Heart left ventricle (tissue), 16 donors: ENCODE results near the gene SCN5A. TPM values are rescaled to one million over a fixed set of nuclear protein-coding genes. Genes with fewer than 3 reads are reported as not detected.

Source experiments
- ATAC-seq, 4 donors: fragments of 200-7000 bp; cut with Tn5 transposase; one replicate each; pipeline ENCODE4 v1.9.1; 2020 to 2022; ENCODE audit warnings: moderate library complexity in 4 of 4, mild to moderate bottlenecking in 3 of 4, moderate number of reproducible peaks in 1 of 4
- DNase-seq, 5 donors: peaks; one replicate each; pipeline ENCODE4 v3.0.0-alpha.2; 2020
- H3K27ac ChIP-seq, 12 donors: fragments of 200-600 bp; sonication (generic) in 4 of 12; one replicate each; pipeline versions ENCODE4 v1.5.0 to v1.8.0; 2016 to 2022; ENCODE audit warnings: mild to moderate bottlenecking in 2 of 12
- H3K27me3 ChIP-seq, 9 donors: fragments of 200-600 bp; sonication (generic) in 2 of 9; one replicate each; pipeline versions ENCODE4 v1.5.1 to v1.8.0; 2016 to 2022; ENCODE audit warnings: mild to moderate bottlenecking in 3 of 9
- H3K36me3 ChIP-seq, 9 donors: fragments of 200-600 bp; sonication (generic) in 2 of 9; one replicate each; pipeline versions ENCODE4 v1.5.0 to v1.8.0; 2018 to 2022; ENCODE audit warnings: mild to moderate bottlenecking in 2 of 9
- H3K4me1 ChIP-seq, 12 donors: fragments of 200-600 bp; sonication (generic) in 4 of 12; one replicate each; pipeline versions ENCODE4 v1.5.0 to v1.8.0; 2016 to 2022; ENCODE audit warnings: mild to moderate bottlenecking in 3 of 12
- H3K4me3 ChIP-seq, 12 donors: fragments of 200-600 bp; sonication (generic) in 4 of 12; one replicate each; pipeline versions ENCODE4 v1.5.0 to v1.8.0; 2017 to 2022; ENCODE audit warnings: mild to moderate bottlenecking in 9 of 12, moderate library complexity in 4 of 12
- H3K9me3 ChIP-seq, 12 donors: fragments of 200-600 bp; sonication (generic) in 4 of 12; one replicate each; pipeline versions ENCODE4 v1.5.0 to v1.8.0; 2016 to 2022; ENCODE audit warnings: mild to moderate bottlenecking in 1 of 12
- CTCF ChIP-seq, 12 donors: fragments of 200-600 bp; sonication (generic) in 4 of 12; IDR thresholded peaks; one replicate each; pipeline versions ENCODE4 v1.5.0 to v1.8.0; 2018 to 2022; ENCODE audit warnings: antibody characterized with exemption in 12 of 12, mild to moderate bottlenecking in 5 of 12
- POLR2A ChIP-seq, 2 donors: fragments of 450-650 bp; IDR thresholded peaks; one replicate each; pipeline ENCODE4 v1.6.1; 2017; ENCODE audit warnings: antibody characterized with exemption in 2 of 2, mild to moderate bottlenecking in 2 of 2, moderate library complexity in 2 of 2
- WGBS, 4 donors: extraction: QIAGEN DNeasy Blood & Tissue Kit in 2 of 4; methylation state at CpG; one replicate each; pipeline versions ENCODE4 v1.1.5 to v1.1.7; 2013 to 2018; 5-methylcytosine and 5-hydroxymethylcytosine counted together
- intact Hi-C, 10 donors: fragments of 100-400 bp; cut with DNase I; formaldehyde crosslinking; loops; one replicate each; pipeline versions ENCODE4 v1.11.1 to v1.14.2; 2022
- polyA plus RNA-seq, 2 donors: library from polyadenylated mRNA; stranded (reverse); fragments of 200-250 nt; gene quantifications; one replicate each; pipeline ENCODE4 v1.2.3, GENCODE V29; 2013
- total RNA-seq, 9 donors: library from RNA; depleted of rRNA in 2 of 9; stranded (reverse); fragments of >200 nt in 2 of 9; fragmentation: NEBNext Ultra II Directional in 3 of 9; extraction: Animal tissue kit (Norgen Biotek cat#: 25700) in 3 of 9; gene quantifications; one replicate each; pipeline versions ENCODE4 v1.1.0 to v1.2.4, GENCODE V29; 2016 to 2023
- donor health status: ischemic (EF 13 %, LVEDD 7.1; RV severe dilation, severe dysfunction).
- donor health status: healthy with polysubstance abuse.
- donor health status: DM: no; HTN: yes; CAD: no.
- donor health status: DM: no; HTN: no; CAD: no.
- donor health status: ischemic (EF 25% LVEDD 6.9; RV normal size, moderate dysfunction).
- donor health status: ischemic (EF 25% LVEDD 5.7; RV mildly dilated, moderate dysfunction).
- donor health status: healthy.
- donor health status: DM: yes; HTN: yes; CAD: no.
- donor health status: ischemic (EF 35%, LVEDD 5.7; RV mildly dilated, moderate dysfunction).
- donor health status: nonischemic (EF 11% LVEDD 7.7; RV severe dilation, severe dysfunction).
- donor health status: DM: yes; HTN: yes; CAD: no.
- donor health status: PGD.
- donor health status: ischemic (EF 29% LVEDD 5.4; RV normal size, mild dysfunction).
- donor health status: nonischemic (EF 23%, LVEDD 6.1; RV moderate dilation, normal function).

SCN5A gene
- total and polyA plus RNA-seq, 11 donors = 88.4 to 242 (median 173) TPM

GRCh38 chr3:38684546-38684945, 35.1 kb upstream of the SCN5A start:
- no peak overlapping the region for H3K4me3 ChIP-seq
- no peaks in the 10 kb centered on the region for H3K27me3 ChIP-seq
- WGBS, 4 donors = 51 to 64% (median 58%) methylated on average over 5 of the region's 5 CpGs
- ATAC-seq (no peak), DNase-seq (no peak)
- intact Hi-C loops = loop anchor here in 4 of 10 donors (10.0 kb wide), 1 partner anchor 160 kb away; no protein-coding TSS in a partner anchor
- H3K9me3 ChIP-seq = no peaks in the 10 kb centered on the region
- no peaks in the 10 kb centered on the region for H3K36me3 ChIP-seq
- no peak overlapping the region for H3K27ac ChIP-seq
- TF ChIP-seq CTCF (IDR thresholded peaks at IDR 0.05) = no peak
- TF ChIP-seq POLR2A (IDR thresholded peaks at IDR 0.05) = no peak
- H3K4me1 ChIP-seq = no peaks in the 10 kb centered on the region

- peaks cover 0 to 10% (median 0%) of the 10 kb centered on the region in 12 donors for H3K9me3 ChIP-seq
- H3K4me1 ChIP-seq = no peaks in the 10 kb centered on the region
- no peak for TF ChIP-seq POLR2A (IDR thresholded peaks at IDR 0.05)
- no peak overlapping the region for H3K4me3 ChIP-seq
- no peak overlapping the region for H3K27ac ChIP-seq
- H3K27me3 ChIP-seq = peaks cover 0 to 4% (median 0%) of the 10 kb centered on the region in 9 donors
- no peak for DNase-seq
- no peaks in the 10 kb centered on the region for H3K36me3 ChIP-seq
- intact Hi-C loops = no loop called here
- ATAC-seq = no peak
- WGBS, 4 donors = 23 to 43% (median 32%) methylated on average over 4 of the region's 4 CpGs
Measured at GRCh38 chr3:38669668-38670067, 20.2 kb upstream of the SCN5A start.

- DNase-seq (no peak), ATAC-seq (peak in 2 of 4 donors; percentile 24 to 49)
- H3K4me3 ChIP-seq = no peak overlapping the region
- peak in 4 of 12 donors; percentile 20 to 30 (median 21) for TF ChIP-seq CTCF (IDR thresholded peaks at IDR 0.05)
- TF ChIP-seq POLR2A (IDR thresholded peaks at IDR 0.05) = no peak
- H3K9me3 ChIP-seq = peaks cover 0 to 28% (median 5%) of the 10 kb centered on the region in 12 donors
- H3K27me3 ChIP-seq = peaks cover 0 to 27% (median 5%) of the 10 kb centered on the region in 9 donors
- WGBS, 4 donors = 32 to 44% (median 40%) methylated on average over 4 of the region's 4 CpGs
- H3K27ac ChIP-seq = no peak overlapping the region
- intact Hi-C loops = no loop called here
- no peaks in the 10 kb centered on the region for H3K36me3 ChIP-seq
- H3K4me1 ChIP-seq = no peaks in the 10 kb centered on the region
Measured at GRCh38 chr3:38662544-38662943, 13.1 kb upstream of the SCN5A start.

GRCh38 chr3:38658841-38659240, 9.4 kb upstream of the SCN5A start:
- WGBS, 4 donors = 10 to 19% (median 14%) methylated on average over 9 of the region's 9 CpGs
- no peak overlapping the region for H3K4me3 ChIP-seq
- DNase-seq (no peak), ATAC-seq (peak in 1 of 4 donors; percentile 21)
- no peaks in the 10 kb centered on the region for H3K36me3 ChIP-seq
- TF ChIP-seq POLR2A (IDR thresholded peaks at IDR 0.05) (no peak), CTCF (IDR thresholded peaks at IDR 0.05) (no peak)
- H3K27me3 ChIP-seq = peaks cover 0 to 43% (median 8%) of the 10 kb centered on the region in 9 donors
- intact Hi-C loops = loop anchor here in 5 of 10 donors (5.0 to 10.0 kb wide), 3 partner anchors 162 to 186 kb away; partner anchors contain the start of gene EXOG (in 2 of the 5)
- peaks cover 0 to 26% (median 5%) of the 10 kb centered on the region in 12 donors for H3K9me3 ChIP-seq
- H3K4me1 ChIP-seq = no peaks in the 10 kb centered on the region
- H3K27ac ChIP-seq = no peak overlapping the region

GRCh38 chr3:38657369-38657768, 7.9 kb upstream of the SCN5A start:
- no peak for TF ChIP-seq POLR2A (IDR thresholded peaks at IDR 0.05)
- Histone ChIP-seq H3K4me1 (no peaks in the 10 kb centered on the region), H3K36me3 (no peaks in the 10 kb centered on the region), H3K4me3 (no peak overlapping the region), H3K27me3 (peaks cover 0 to 43% (median 8%) of the 10 kb centered on the region in 9 donors), H3K27ac (no peak overlapping the region), H3K9me3 (peaks cover 0 to 14% (median 3%) of the 10 kb centered on the region in 12 donors)
- intact Hi-C loops = loop anchor here in 5 of 10 donors (5.0 to 10.0 kb wide), 3 partner anchors 160 to 187 kb away; partner anchors contain the start of gene EXOG (in 2 of the 5)
- WGBS, 4 donors = 57 to 77% (median 67%) methylated on average over 5 of the region's 5 CpGs
- no peak for ATAC-seq
- DNase-seq = no peak
